Adrenal gland (tissue), 12 donors: ENCODE results near the gene EZH2. TPM values are rescaled to one million over a fixed set of nuclear protein-coding genes. Genes with fewer than 3 reads are reported as not detected.

ENCODE experiments used
- DNase-seq, 7 donors: peaks; one replicate each; pipeline ENCODE4 v3.0.0-alpha.2; 2019 to 2020
- H3K27ac ChIP-seq, 5 donors: fragments of 200-600 bp; sonication (generic) in 4 of 5; 1 replicate in 3 of 5; 2 replicates in 2 of 5; pipeline versions ENCODE4 v1.5.1 to v1.8.0; 2016 to 2020; ENCODE audit warnings: mild to moderate bottlenecking in 1 of 5
- H3K27me3 ChIP-seq: fragments of 200-600 bp; 2 replicates; pipeline ENCODE4 v1.8.0; 2021
- H3K36me3 ChIP-seq, 2 donors: fragments of 200-600 bp; replicated peaks in 1 of 2; 1 replicate in 1 of 2; 2 replicates in 1 of 2; pipeline versions ENCODE4 v1.5.1 to v1.8.0; 2018 to 2022
- H3K4me1 ChIP-seq, 2 donors: fragments of 200-600 bp; replicated peaks in 1 of 2; 1 replicate in 1 of 2; 2 replicates in 1 of 2; pipeline versions ENCODE4 v1.5.1 to v1.8.0; 2018 to 2021
- H3K4me3 ChIP-seq, 4 donors: fragments of 200-600 bp; sonication (generic) in 3 of 4; one replicate each; pipeline ENCODE4 v1.5.1; 2016 to 2018
- H3K9me3 ChIP-seq, 3 donors: fragments of 200-600 bp; sonication (generic) in 1 of 3; replicated peaks in 1 of 3; 1 replicate in 2 of 3; 2 replicates in 1 of 3; pipeline versions ENCODE4 v1.5.1 to v1.8.0; 2016 to 2021
- POLR2A ChIP-seq, 2 donors: fragments of 450-650 bp; IDR thresholded peaks; one replicate each; pipeline ENCODE4 v1.6.1; 2017; ENCODE audit warnings: antibody characterized with exemption in 2 of 2, mild to moderate bottlenecking in 2 of 2, moderate library complexity in 1 of 2
- WGBS, 4 donors: extraction: QIAGEN DNeasy Blood & Tissue Kit in 2 of 4; methylation state at CpG; one replicate each; pipeline versions ENCODE4 v1.1.5 to v1.1.7; 2013 to 2017; 5-methylcytosine and 5-hydroxymethylcytosine counted together
- intact Hi-C, 2 donors: fragments of 100-400 bp; cut with DNase I; formaldehyde crosslinking; loops; one replicate each; pipeline versions ENCODE4 v1.14.1 to v1.15.0; 2022 to 2023
- polyA plus RNA-seq, 3 donors: library from polyadenylated mRNA; stranded (reverse); fragments of 200-250 nt in 2 of 3; fragments of 350-450 nt in 1 of 3; fragmentation: Illumina TruSeq in 1 of 3; extraction: RNeasy Lipid Tissue Mini Kit (QIAGEN cat#74804) in 1 of 3; gene quantifications; one replicate each; pipeline ENCODE4 v1.2.3, GENCODE V29; 2013 to 2014
- total RNA-seq, 9 donors: library from RNA; depleted of rRNA in 4 of 9; stranded (reverse); fragments of >200 nt in 4 of 9; fragments of 120-200 nt in 1 of 9; fragmentation: NEBNext Ultra II Directional in 1 of 9; extraction: Animal tissue kit (Norgen Biotek cat#: 25700) in 1 of 9; gene quantifications; one replicate each; pipeline versions ENCODE4 v1.1.0 to v1.2.4, GENCODE V29; 2013 to 2023
- TF ChIP-seq, protein P1 (sequence below), 6 experiments: fragments of 450-650 bp in 4 of 6; fragments of 200-600 bp in 2 of 6; sonication (generic) in 1 of 6; IDR thresholded peaks; 1 replicate in 5 of 6; 2 replicates in 1 of 6; pipeline versions ENCODE4 v1.5.1 to v1.8.0; 2016 to 2021; ENCODE audit warnings: antibody characterized with exemption in 6 of 6, mild to moderate bottlenecking in 2 of 6, moderate library complexity in 1 of 6
- donor health status: healthy with polysubstance abuse.
- donor health status: Bipolar disorder and iron deficiency.
- donor health status: DM: yes; HTN: yes; CAD: no.
- donor health status: DM: no; HTN: no; CAD: no.
- donor health status: DM: no; HTN: no; CAD: no.
- donor health status: DM: yes; HTN: yes; CAD: no.

Gene EZH2
- total and polyA plus RNA-seq, 12 donors = 0.61 to 11.6 (median 2.3) TPM

- TF ChIP-seq, protein P1, sequence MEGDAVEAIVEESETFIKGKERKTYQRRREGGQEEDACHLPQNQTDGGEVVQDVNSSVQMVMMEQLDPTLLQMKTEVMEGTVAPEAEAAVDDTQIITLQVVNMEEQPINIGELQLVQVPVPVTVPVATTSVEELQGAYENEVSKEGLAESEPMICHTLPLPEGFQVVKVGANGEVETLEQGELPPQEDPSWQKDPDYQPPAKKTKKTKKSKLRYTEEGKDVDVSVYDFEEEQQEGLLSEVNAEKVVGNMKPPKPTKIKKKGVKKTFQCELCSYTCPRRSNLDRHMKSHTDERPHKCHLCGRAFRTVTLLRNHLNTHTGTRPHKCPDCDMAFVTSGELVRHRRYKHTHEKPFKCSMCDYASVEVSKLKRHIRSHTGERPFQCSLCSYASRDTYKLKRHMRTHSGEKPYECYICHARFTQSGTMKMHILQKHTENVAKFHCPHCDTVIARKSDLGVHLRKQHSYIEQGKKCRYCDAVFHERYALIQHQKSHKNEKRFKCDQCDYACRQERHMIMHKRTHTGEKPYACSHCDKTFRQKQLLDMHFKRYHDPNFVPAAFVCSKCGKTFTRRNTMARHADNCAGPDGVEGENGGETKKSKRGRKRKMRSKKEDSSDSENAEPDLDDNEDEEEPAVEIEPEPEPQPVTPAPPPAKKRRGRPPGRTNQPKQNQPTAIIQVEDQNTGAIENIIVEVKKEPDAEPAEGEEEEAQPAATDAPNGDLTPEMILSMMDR (IDR thresholded peaks at IDR 0.05) = no peak
- TF ChIP-seq POLR2A (IDR thresholded peaks at IDR 0.05) = no peak
- intact Hi-C loops = no loop called here
- no peaks in the 10 kb centered on the region for H3K36me3 ChIP-seq
- no peak overlapping the region for H3K27ac ChIP-seq
- H3K4me3 ChIP-seq = no peak overlapping the region
- no peaks in the 10 kb centered on the region for H3K9me3 ChIP-seq
- no peak for DNase-seq
- H3K27me3 ChIP-seq = no peaks in the 10 kb centered on the region
- no peaks in the 10 kb centered on the region for H3K4me1 ChIP-seq
- 71 to 87% (median 80%) methylated on average over 4 of the region's 4 CpGs for WGBS, 4 donors
These were observed 74.2 kb downstream of the EZH2 start for GRCh38 chr7:148809856-148810255.

- Histone ChIP-seq H3K36me3 (peaks cover 0 to 3% of the 10 kb centered on the region in 2 donors), H3K4me1 (no peaks in the 10 kb centered on the region), H3K4me3 (no peak overlapping the region), H3K27me3 (no peaks in the 10 kb centered on the region), H3K27ac (no peak overlapping the region), H3K9me3 (no peaks in the 10 kb centered on the region)
- DNase-seq = no peak
- no peak for TF ChIP-seq POLR2A (IDR thresholded peaks at IDR 0.05)
- TF ChIP-seq, protein P1 (IDR thresholded peaks at IDR 0.05) = no peak
- 74 to 88% (median 78%) methylated on average over 4 of the region's 4 CpGs for WGBS, 4 donors
- intact Hi-C loops = no loop called here
These were observed 76.7 kb downstream of the EZH2 start for GRCh38 chr7:148807436-148807835.

DNA sequence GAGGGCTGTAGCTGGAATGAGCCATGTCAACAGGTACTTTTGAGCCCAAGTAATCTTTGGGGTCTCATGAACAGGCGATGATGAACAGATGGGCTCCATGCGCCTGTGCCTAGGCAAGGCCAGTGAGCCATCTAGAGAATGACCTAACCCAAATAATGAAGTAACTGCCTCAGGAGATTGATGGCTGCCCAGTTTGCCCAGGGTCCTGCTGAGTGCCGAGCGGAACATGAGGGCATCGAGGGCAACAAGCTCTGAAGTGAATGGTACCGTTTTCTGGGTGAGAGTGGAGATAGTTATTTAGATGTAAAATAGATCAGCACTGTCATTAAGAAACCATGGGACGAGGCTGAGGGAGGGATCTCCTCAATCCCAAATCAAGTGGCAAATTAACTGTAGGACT, 77.9 kb downstream of the EZH2 start:
- Histone ChIP-seq H3K27me3 (no peaks in the 10 kb centered on the region), H3K4me3 (no peak overlapping the region), H3K4me1 (no peaks in the 10 kb centered on the region), H3K27ac (no peak overlapping the region), H3K36me3 (peaks cover 0 to 15% of the 10 kb centered on the region in 2 donors), H3K9me3 (no peaks in the 10 kb centered on the region)
- TF ChIP-seq, protein P1 (IDR thresholded peaks at IDR 0.05) = no peak
- no peak for TF ChIP-seq POLR2A (IDR thresholded peaks at IDR 0.05)
- 93 to 96% (median 94%) methylated on average over 7 of the region's 7 CpGs for WGBS, 4 donors
- intact Hi-C loops = no loop called here
- no peak for DNase-seq

- WGBS, 4 donors = 86 to 91% (median 89%) methylated on average over 10 of the region's 10 CpGs
- DNase-seq = no peak
- no peak overlapping the region for H3K4me3 ChIP-seq
- TF ChIP-seq, protein P1 (IDR thresholded peaks at IDR 0.05) = no peak
- TF ChIP-seq POLR2A (IDR thresholded peaks at IDR 0.05) = no peak
- no peaks in the 10 kb centered on the region for H3K9me3 ChIP-seq
- no peaks in the 10 kb centered on the region for H3K4me1 ChIP-seq
- no peaks in the 10 kb centered on the region for H3K27me3 ChIP-seq
- no peak overlapping the region for H3K27ac ChIP-seq
- peaks cover 0 to 31% of the 10 kb centered on the region in 2 donors for H3K36me3 ChIP-seq
- intact Hi-C loops = no loop called here
These were observed 79.5 kb downstream of the EZH2 start for GRCh38 chr7:148804343-148805235.
